HL-60 (cell line): ENCODE results near the gene LIN54.

Source experiments
- DNase-seq, 2 experiments: peaks; one replicate each; pipeline ENCODE4 v3.0.0-alpha.2; 2010 to 2020; ENCODE audit warnings: low read depth in 1 of 2, low spot score in 1 of 2
- H3K27ac ChIP-seq: fragments of 250-450 bp; sonication (Bioruptor Pico); replicated peaks from 2 replicates; pipeline ENCODE4 v1.5.1; 2020; ENCODE audit warnings: mild to moderate bottlenecking, moderate library complexity
- H3K27me3 ChIP-seq: fragments of 250-450 bp; sonication (Bioruptor Pico); 2 replicates; pipeline ENCODE4 v1.5.1; 2021; ENCODE audit warnings: mild to moderate bottlenecking, moderate library complexity; ENCODE audit not compliant: insufficient read depth, poor library complexity, severe bottlenecking
- H3K4me3 ChIP-seq: replicated peaks from 2 replicates; pipeline ENCODE4 v1.5.1; 2011; ENCODE audit warnings: mild to moderate bottlenecking, control low read depth, low read length; ENCODE audit not compliant: insufficient read depth
- GABPA ChIP-seq: IDR thresholded peaks from 2 replicates; pipeline ENCODE4 v1.6.1; 2012; ENCODE audit warnings: low read depth
- POLR2AphosphoS5 ChIP-seq: IDR thresholded peaks from 2 replicates; pipeline ENCODE4 v1.6.1; 2012; ENCODE audit warnings: low read depth
- SPI1 ChIP-seq: IDR thresholded peaks from 2 replicates; pipeline ENCODE4 v1.6.1; 2012; ENCODE audit warnings: low read depth, mild to moderate bottlenecking, borderline replicate concordance
- TF ChIP-seq, protein P1 (sequence below): IDR thresholded peaks from one replicate; pipeline ENCODE4 v1.5.1; 2011; ENCODE audit warnings: low read length, control low read depth, inconsistent platforms; ENCODE audit not compliant: insufficient read depth
- TF ChIP-seq, protein P2 (sequence below): IDR thresholded peaks from 2 replicates; pipeline ENCODE4 v1.6.1; 2012; ENCODE audit warnings: low read depth; ENCODE audit not compliant: insufficient replicate concordance

LIN54 gene

DNA sequence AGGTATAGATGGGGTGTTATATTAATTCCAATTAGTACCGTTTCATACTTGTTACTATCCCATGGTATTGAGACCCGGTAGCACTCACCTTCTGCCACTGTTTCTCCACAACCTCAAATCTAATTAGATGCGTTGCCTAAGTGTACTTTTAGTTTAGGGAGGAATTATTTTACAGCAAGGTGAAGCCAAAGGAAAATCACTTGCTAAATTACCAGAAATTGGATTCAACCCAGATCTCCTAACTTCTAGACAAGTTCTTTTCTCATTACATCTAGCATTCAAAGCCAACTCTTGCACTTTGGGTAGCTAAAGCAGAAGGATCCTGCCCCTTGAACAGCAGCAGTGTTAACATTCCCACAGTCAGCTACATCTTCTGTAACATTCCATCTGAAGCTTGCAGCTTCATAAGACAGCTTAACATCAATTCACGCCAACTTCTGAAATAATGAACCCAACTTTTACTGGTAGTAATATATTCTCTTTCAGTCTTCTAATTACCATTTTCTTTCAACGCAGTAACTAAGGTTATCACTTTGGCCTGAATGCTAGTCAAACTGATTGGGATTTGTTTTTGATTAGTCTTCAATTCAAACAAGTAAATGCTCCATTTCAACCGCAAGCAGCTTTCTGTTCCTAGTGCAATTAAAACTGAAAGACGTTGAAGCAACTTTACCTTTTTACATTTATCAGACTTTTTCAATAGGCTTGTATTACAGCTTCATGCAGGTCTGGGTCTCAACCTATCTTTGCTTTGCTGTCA lies 118.7 kb downstream of the LIN54 start:
- H3K27ac ChIP-seq: peak overlapping the region; percentile 90
- no peak for TF ChIP-seq SPI1
- no peak for TF ChIP-seq POLR2AphosphoS5
- TF ChIP-seq GABPA: no peak
- TF ChIP-seq, protein P1, sequence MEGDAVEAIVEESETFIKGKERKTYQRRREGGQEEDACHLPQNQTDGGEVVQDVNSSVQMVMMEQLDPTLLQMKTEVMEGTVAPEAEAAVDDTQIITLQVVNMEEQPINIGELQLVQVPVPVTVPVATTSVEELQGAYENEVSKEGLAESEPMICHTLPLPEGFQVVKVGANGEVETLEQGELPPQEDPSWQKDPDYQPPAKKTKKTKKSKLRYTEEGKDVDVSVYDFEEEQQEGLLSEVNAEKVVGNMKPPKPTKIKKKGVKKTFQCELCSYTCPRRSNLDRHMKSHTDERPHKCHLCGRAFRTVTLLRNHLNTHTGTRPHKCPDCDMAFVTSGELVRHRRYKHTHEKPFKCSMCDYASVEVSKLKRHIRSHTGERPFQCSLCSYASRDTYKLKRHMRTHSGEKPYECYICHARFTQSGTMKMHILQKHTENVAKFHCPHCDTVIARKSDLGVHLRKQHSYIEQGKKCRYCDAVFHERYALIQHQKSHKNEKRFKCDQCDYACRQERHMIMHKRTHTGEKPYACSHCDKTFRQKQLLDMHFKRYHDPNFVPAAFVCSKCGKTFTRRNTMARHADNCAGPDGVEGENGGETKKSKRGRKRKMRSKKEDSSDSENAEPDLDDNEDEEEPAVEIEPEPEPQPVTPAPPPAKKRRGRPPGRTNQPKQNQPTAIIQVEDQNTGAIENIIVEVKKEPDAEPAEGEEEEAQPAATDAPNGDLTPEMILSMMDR: no peak
- TF ChIP-seq, protein P2, sequence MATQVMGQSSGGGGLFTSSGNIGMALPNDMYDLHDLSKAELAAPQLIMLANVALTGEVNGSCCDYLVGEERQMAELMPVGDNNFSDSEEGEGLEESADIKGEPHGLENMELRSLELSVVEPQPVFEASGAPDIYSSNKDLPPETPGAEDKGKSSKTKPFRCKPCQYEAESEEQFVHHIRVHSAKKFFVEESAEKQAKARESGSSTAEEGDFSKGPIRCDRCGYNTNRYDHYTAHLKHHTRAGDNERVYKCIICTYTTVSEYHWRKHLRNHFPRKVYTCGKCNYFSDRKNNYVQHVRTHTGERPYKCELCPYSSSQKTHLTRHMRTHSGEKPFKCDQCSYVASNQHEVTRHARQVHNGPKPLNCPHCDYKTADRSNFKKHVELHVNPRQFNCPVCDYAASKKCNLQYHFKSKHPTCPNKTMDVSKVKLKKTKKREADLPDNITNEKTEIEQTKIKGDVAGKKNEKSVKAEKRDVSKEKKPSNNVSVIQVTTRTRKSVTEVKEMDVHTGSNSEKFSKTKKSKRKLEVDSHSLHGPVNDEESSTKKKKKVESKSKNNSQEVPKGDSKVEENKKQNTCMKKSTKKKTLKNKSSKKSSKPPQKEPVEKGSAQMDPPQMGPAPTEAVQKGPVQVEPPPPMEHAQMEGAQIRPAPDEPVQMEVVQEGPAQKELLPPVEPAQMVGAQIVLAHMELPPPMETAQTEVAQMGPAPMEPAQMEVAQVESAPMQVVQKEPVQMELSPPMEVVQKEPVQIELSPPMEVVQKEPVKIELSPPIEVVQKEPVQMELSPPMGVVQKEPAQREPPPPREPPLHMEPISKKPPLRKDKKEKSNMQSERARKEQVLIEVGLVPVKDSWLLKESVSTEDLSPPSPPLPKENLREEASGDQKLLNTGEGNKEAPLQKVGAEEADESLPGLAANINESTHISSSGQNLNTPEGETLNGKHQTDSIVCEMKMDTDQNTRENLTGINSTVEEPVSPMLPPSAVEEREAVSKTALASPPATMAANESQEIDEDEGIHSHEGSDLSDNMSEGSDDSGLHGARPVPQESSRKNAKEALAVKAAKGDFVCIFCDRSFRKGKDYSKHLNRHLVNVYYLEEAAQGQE: no peak
- no peak for DNase-seq
- peak overlapping the region; percentile 65 for H3K4me3 ChIP-seq
- no peaks in the 10 kb centered on the region for H3K27me3 ChIP-seq

DNA sequence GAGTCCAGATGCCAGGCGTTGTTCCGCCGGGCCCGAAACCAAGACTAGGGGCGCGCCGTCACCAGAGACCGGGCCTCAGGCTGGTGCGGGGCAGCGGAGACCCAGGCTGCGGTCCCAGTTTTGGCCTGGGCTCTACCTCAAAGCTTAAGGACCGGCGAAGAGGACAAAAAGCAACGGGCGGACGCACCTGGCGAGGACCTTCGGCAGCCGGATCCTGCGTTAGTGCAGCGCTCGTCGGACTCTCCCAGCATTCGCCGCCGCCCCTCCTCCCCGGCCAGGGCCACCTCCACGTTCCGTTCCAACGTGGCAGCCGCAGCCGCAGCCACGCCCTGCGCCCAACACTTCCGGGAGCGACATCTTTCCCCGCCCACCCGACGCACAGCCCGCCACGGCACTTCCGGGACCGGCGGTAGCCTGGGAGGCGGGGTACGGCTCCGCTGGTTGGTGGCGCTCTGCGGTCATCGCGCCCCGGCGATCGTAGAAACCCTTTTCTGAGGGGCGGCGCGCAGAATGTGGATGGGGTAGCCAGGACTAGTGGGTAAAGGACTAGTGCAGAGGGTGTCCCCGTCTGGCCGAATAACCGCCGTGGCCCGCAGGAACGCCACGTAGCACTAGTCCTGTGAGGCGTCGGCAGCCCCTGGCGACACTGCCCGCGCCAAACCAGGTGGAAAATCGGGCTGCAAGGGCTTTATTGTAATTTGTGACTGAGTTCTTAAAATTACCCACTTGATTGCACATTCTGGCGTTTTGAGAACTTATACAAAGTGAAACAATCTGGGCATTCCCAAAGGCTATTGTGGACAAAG lies 119.5 kb downstream of the LIN54 start, which contains the start of gene SEC31A:
SEC31A (minus strand) TSS at position 253 of the 806 bp plus-strand sequence. CDS start 9,217 bp downstream, outside the sequence.
- H3K4me3 ChIP-seq: peak within 1 kb of the TSS; percentile 65
- peak; percentile 79 to 97 for DNase-seq
- TF ChIP-seq GABPA (peak; percentile 84), POLR2AphosphoS5 (peak; percentile 96), SPI1 (no peak)
- TF ChIP-seq, protein P1: no peak
- TF ChIP-seq, protein P2: peak; percentile 62
- peak within 1 kb of the TSS; percentile 90 for H3K27ac ChIP-seq
- no peaks in the 10 kb centered on the region for H3K27me3 ChIP-seq

- Histone ChIP-seq H3K4me3 (peak overlapping the region; percentile 65), H3K27me3 (no peaks in the 10 kb centered on the region), H3K27ac (peak overlapping the region; percentile 90)
- no peak for DNase-seq
- TF ChIP-seq, protein P1: no peak
- TF ChIP-seq SPI1: no peak
- no peak for TF ChIP-seq POLR2AphosphoS5
- TF ChIP-seq GABPA: no peak
- TF ChIP-seq, protein P2: no peak
These were observed 120.1 kb downstream of the LIN54 start for GRCh38 chr4:82890528-82890900.
